CD8-positive, alpha-beta memory T cell (primary cell): ENCODE data around the gene MRGPRF. TPM values are rescaled to one million over a fixed set of nuclear protein-coding genes. Genes with fewer than 3 reads are reported as not detected.

Experiments used
- CTCF ChIA-PET: fragments of 350-600 bp; sonication (Branson Sonifier 250); formaldehyde crosslinking; loops from one replicate; lab custom pipeline; 2021; ENCODE audit warnings: antibody characterized with exemption; lab: Charles Lee
- POLR2A ChIA-PET: fragments of 350-600 bp; sonication (Branson Sonifier 250); formaldehyde crosslinking; loops from one replicate; lab custom pipeline; 2021; ENCODE audit warnings: antibody characterized with exemption; lab: Charles Lee
- DNase-seq, 5 donors: peaks; one replicate each; pipeline versions ENCODE4 v3.0.0 to v3.0.0-alpha.2; 2020 to 2022; ENCODE audit warnings: mixed read lengths in 1 of 5
- H3K27ac ChIP-seq: one replicate; pipeline ENCODE4 v1.7.0; 2013; ENCODE audit warnings: low read depth, mild to moderate bottlenecking, low read length, moderate library complexity
- H3K27me3 ChIP-seq: 2 replicates; pipeline ENCODE4 v1.7.0; 2013; ENCODE audit warnings: low read length, mild to moderate bottlenecking; ENCODE audit not compliant: insufficient read depth, poor library complexity, severe bottlenecking
- H3K36me3 ChIP-seq: 2 replicates; pipeline ENCODE4 v1.7.0; 2013; ENCODE audit warnings: mild to moderate bottlenecking, low read length, moderate library complexity; ENCODE audit not compliant: insufficient read depth
- H3K4me1 ChIP-seq: 2 replicates; pipeline ENCODE4 v1.7.0; 2013; ENCODE audit warnings: mild to moderate bottlenecking, low read length, moderate library complexity; ENCODE audit not compliant: insufficient read depth
- H3K4me3 ChIP-seq: 2 replicates; pipeline ENCODE4 v1.7.0; 2013; ENCODE audit warnings: mild to moderate bottlenecking, low read length
- H3K9me3 ChIP-seq: 2 replicates; pipeline ENCODE4 v1.7.0; 2013; ENCODE audit warnings: mild to moderate bottlenecking, low read length
- H3K27ac Mint-ChIP-seq, 8 donors: one replicate each; pipeline ENCODE4 v1.8.0; 2020 to 2021; ENCODE audit warnings: mixed read lengths in 8 of 8, mild to moderate bottlenecking in 6 of 8, inconsistent platforms in 3 of 8, moderate library complexity in 3 of 8
- H3K27me3 Mint-ChIP-seq, 2 donors: one replicate each; pipeline ENCODE4 v1.8.0; 2020 to 2021; ENCODE audit warnings: mixed read lengths in 2 of 2, mild to moderate bottlenecking in 1 of 2, moderate library complexity in 1 of 2
- H3K36me3 Mint-ChIP-seq, 3 donors: one replicate each; pipeline ENCODE4 v1.8.0; 2020 to 2021; ENCODE audit warnings: mixed read lengths in 3 of 3, inconsistent platforms in 1 of 3, mild to moderate bottlenecking in 1 of 3
- H3K4me1 Mint-ChIP-seq, 3 donors: one replicate each; pipeline ENCODE4 v1.8.0; 2020 to 2021; ENCODE audit warnings: mixed read lengths in 3 of 3, inconsistent platforms in 1 of 3, mild to moderate bottlenecking in 1 of 3
- H3K4me3 Mint-ChIP-seq, 7 donors: one replicate each; pipeline ENCODE4 v1.8.0; 2020 to 2021; ENCODE audit warnings: mixed read lengths in 7 of 7, mild to moderate bottlenecking in 6 of 7, moderate library complexity in 4 of 7, inconsistent platforms in 2 of 7
- H3K9me3 Mint-ChIP-seq, 5 donors: one replicate each; pipeline ENCODE4 v1.8.0; 2020 to 2022; ENCODE audit warnings: mixed read lengths in 5 of 5, mild to moderate bottlenecking in 3 of 5, moderate library complexity in 2 of 5, inconsistent platforms in 1 of 5
- polyA plus RNA-seq: library from polyadenylated mRNA; unstranded; fragments of 300-500 nt; fragmentation: Illumina TruSeq; gene quantifications from one replicate; pipeline ENCODE4 v1.2.3, GENCODE V29; 2021
- total RNA-seq, 2 experiments: library from RNA; stranded (reverse); gene quantifications; one replicate each; pipeline ENCODE4 v1.2.3, GENCODE V29; 2021

Gene MRGPRF
- total and polyA plus RNA-seq, 3 experiments from 2014 or later = not detected

- H3K36me3 ChIP-seq = no peaks in the 10 kb centered on the region
- no peaks in the 10 kb centered on the region for H3K27me3 ChIP-seq
- no peak overlapping the region for H3K4me3 ChIP-seq
- H3K9me3 ChIP-seq = no peaks in the 10 kb centered on the region
- H3K27ac ChIP-seq = no peak overlapping the region
- Mint-ChIP-seq H3K4me1 (peaks cover 2 to 13% (median 9%) of the 10 kb centered on the region in 3 donors), H3K4me3 (no peak overlapping the region), H3K36me3 (no peaks in the 10 kb centered on the region), H3K27ac (no peak overlapping the region), H3K9me3 (no peaks in the 10 kb centered on the region), H3K27me3 (peaks cover 12 to 17% of the 10 kb centered on the region in 2 donors)
- ChIA-PET POLR2A (no interaction called here), CTCF (no interaction called here)
- no peak for DNase-seq
- peaks cover 3% of the 10 kb centered on the region for H3K4me1 ChIP-seq
Measured at GRCh38 chr11:68969386-68969785, 43.7 kb downstream of the MRGPRF start.

- no peaks in the 10 kb centered on the region for H3K36me3 Mint-ChIP-seq
- no peaks in the 10 kb centered on the region for H3K27me3 ChIP-seq
- ChIA-PET POLR2A (no interaction called here), CTCF (no interaction called here)
- no peak overlapping the region for H3K27ac ChIP-seq
- H3K4me1 Mint-ChIP-seq = peaks cover 2 to 17% (median 9%) of the 10 kb centered on the region in 3 donors
- no peak overlapping the region for H3K27ac Mint-ChIP-seq
- H3K4me1 ChIP-seq = peaks cover 3% of the 10 kb centered on the region
- no peaks in the 10 kb centered on the region for H3K36me3 ChIP-seq
- peaks cover 12 to 17% of the 10 kb centered on the region in 2 donors for H3K27me3 Mint-ChIP-seq
- H3K9me3 Mint-ChIP-seq = peaks cover 0 to 3% (median 0%) of the 10 kb centered on the region in 5 donors
- H3K9me3 ChIP-seq = no peaks in the 10 kb centered on the region
- peak in 1 of 5 donors; percentile 14 for DNase-seq
- H3K4me3 ChIP-seq = no peak overlapping the region
- no peak overlapping the region for H3K4me3 Mint-ChIP-seq
Measured at GRCh38 chr11:68968306-68969250, 44.5 kb downstream of the MRGPRF start.

GRCh38 chr11:68966894-68967780 lies 45.9 kb downstream of the MRGPRF start:
- Histone ChIP-seq H3K27me3 (no peaks in the 10 kb centered on the region), H3K36me3 (no peaks in the 10 kb centered on the region), H3K4me1 (peaks cover 3% of the 10 kb centered on the region), H3K9me3 (no peaks in the 10 kb centered on the region), H3K27ac (no peak overlapping the region), H3K4me3 (no peak overlapping the region)
- H3K27me3 Mint-ChIP-seq = peaks cover 12 to 13% of the 10 kb centered on the region in 2 donors
- ChIA-PET POLR2A (no interaction called here), CTCF (no interaction called here)
- peaks cover 4 to 25% (median 17%) of the 10 kb centered on the region in 3 donors for H3K4me1 Mint-ChIP-seq
- no peaks in the 10 kb centered on the region for H3K36me3 Mint-ChIP-seq
- H3K27ac Mint-ChIP-seq = no peak overlapping the region
- peaks cover 0 to 3% (median 0%) of the 10 kb centered on the region in 5 donors for H3K9me3 Mint-ChIP-seq
- DNase-seq = peak in 1 of 5 donors; percentile 8
- H3K4me3 Mint-ChIP-seq = no peak overlapping the region

GRCh38 chr11:68965901-68966853 lies 46.9 kb downstream of the MRGPRF start:
- Histone ChIP-seq H3K4me1 (peaks cover 3% of the 10 kb centered on the region), H3K36me3 (no peaks in the 10 kb centered on the region), H3K4me3 (no peak overlapping the region), H3K27me3 (no peaks in the 10 kb centered on the region), H3K9me3 (no peaks in the 10 kb centered on the region), H3K27ac (no peak overlapping the region)
- H3K36me3 Mint-ChIP-seq = no peaks in the 10 kb centered on the region
- H3K27ac Mint-ChIP-seq = peak overlapping the region in 6 of 8 donors; percentile 27 to 85 (median 44)
- DNase-seq = peak in 1 of 5 donors; percentile 40
- ChIA-PET POLR2A (no interaction called here), CTCF (interaction anchor here (1.3 kb wide), 1 partner anchor 24 kb away, joined by 4 read pairs; no protein-coding TSS in a partner anchor)
- peaks cover 8 to 11% of the 10 kb centered on the region in 2 donors for H3K27me3 Mint-ChIP-seq
- H3K4me1 Mint-ChIP-seq = peaks cover 4 to 25% (median 17%) of the 10 kb centered on the region in 3 donors
- peaks cover 0 to 3% (median 0%) of the 10 kb centered on the region in 5 donors for H3K9me3 Mint-ChIP-seq
- H3K4me3 Mint-ChIP-seq = peak overlapping the region in 5 of 7 donors; percentile 17 to 65 (median 29)

- no peak overlapping the region for H3K4me3 ChIP-seq
- no peaks in the 10 kb centered on the region for H3K36me3 ChIP-seq
- peak in 1 of 5 donors; percentile 24 for DNase-seq
- H3K4me1 ChIP-seq = peaks cover 3% of the 10 kb centered on the region
- H3K9me3 ChIP-seq = no peaks in the 10 kb centered on the region
- H3K4me1 Mint-ChIP-seq = peaks cover 4 to 25% (median 17%) of the 10 kb centered on the region in 3 donors
- H3K27me3 ChIP-seq = no peaks in the 10 kb centered on the region
- H3K27ac Mint-ChIP-seq = peak overlapping the region in 1 of 8 donors; percentile 45
- H3K4me3 Mint-ChIP-seq = no peak overlapping the region
- H3K9me3 Mint-ChIP-seq = peaks cover 0 to 3% (median 0%) of the 10 kb centered on the region in 5 donors
- H3K36me3 Mint-ChIP-seq = no peaks in the 10 kb centered on the region
- ChIA-PET POLR2A (no interaction called here), CTCF (interaction anchor here (1.2 kb wide), 1 partner anchor 163 kb away, joined by 3 read pairs; no protein-coding TSS in a partner anchor)
- H3K27me3 Mint-ChIP-seq = peaks cover 6 to 7% of the 10 kb centered on the region in 2 donors
- no peak overlapping the region for H3K27ac ChIP-seq
Measured at GRCh38 chr11:68963779-68964178, 49.3 kb downstream of the MRGPRF start.

GRCh38 chr11:68962527-68963250 lies 50.4 kb downstream of the MRGPRF start:
- peak in 4 of 5 donors; percentile 1 to 57 (median 12) for DNase-seq
- H3K27ac ChIP-seq = no peak overlapping the region

More at GRCh38 chr11:68962527-68963250, 50.4 kb downstream of the MRGPRF start:
- Mint-ChIP-seq H3K9me3 (peaks cover 0 to 3% (median 0%) of the 10 kb centered on the region in 5 donors), H3K4me3 (peak overlapping the region; percentile 5 to 67 (median 42)), H3K27ac (peak overlapping the region; percentile 42 to 94 (median 80)), H3K36me3 (no peaks in the 10 kb centered on the region), H3K4me1 (peaks cover 4 to 25% (median 17%) of the 10 kb centered on the region in 3 donors), H3K27me3 (peaks cover 2 to 4% of the 10 kb centered on the region in 2 donors)
- Histone ChIP-seq H3K9me3 (no peaks in the 10 kb centered on the region), H3K36me3 (no peaks in the 10 kb centered on the region), H3K27me3 (no peaks in the 10 kb centered on the region), H3K4me1 (peaks cover 3% of the 10 kb centered on the region), H3K4me3 (no peak overlapping the region)
- ChIA-PET POLR2A (no interaction called here), CTCF (interaction anchor here (1.2 kb wide), 1 partner anchor 164 kb away, joined by 3 read pairs; no protein-coding TSS in a partner anchor)
